Skeletal muscle satellite cell (primary cell): ENCODE data around the gene PCDHGA1.

Source experiments
- H3K27me3 ChIP-seq: 2 replicates; pipeline ENCODE4 v1.7.0; 2013; ENCODE audit warnings: low read length; ENCODE audit not compliant: control insufficient read depth, insufficient read depth
- H3K36me3 ChIP-seq: 2 replicates; pipeline ENCODE4 v1.7.0; 2013; ENCODE audit warnings: mild to moderate bottlenecking, control low read depth, low read length; ENCODE audit not compliant: insufficient read depth
- H3K4me1 ChIP-seq: 2 replicates; pipeline ENCODE4 v1.7.0; 2013; ENCODE audit warnings: low read length; ENCODE audit not compliant: control insufficient read depth, insufficient read depth
- H3K4me2 ChIP-seq: 2 replicates; pipeline ENCODE4 v1.7.0; 2013; ENCODE audit warnings: mild to moderate bottlenecking, low read length
- H3K4me3 ChIP-seq: 2 replicates; pipeline ENCODE4 v1.7.0; 2013; ENCODE audit warnings: low read length
- H3K9ac ChIP-seq: 2 replicates; pipeline ENCODE4 v1.7.0; 2013; ENCODE audit warnings: mild to moderate bottlenecking, low read depth, low read length, moderate library complexity
- H3K9me3 ChIP-seq: replicated peaks from 2 replicates; pipeline ENCODE4 v1.7.0; 2013; ENCODE audit warnings: mild to moderate bottlenecking, control low read depth, low read length

PCDHGA1 gene

GRCh38 chr5:141349917-141350619, 19.8 kb downstream of the PCDHGA1 start, which contains the start of gene PCDHGB1:
Gene PCDHGB1, plus strand, starts transcription at chr5:141350099. Its CDS starts 162 bp downstream, at chr5:141350261.
- H3K9ac ChIP-seq: peak within 1 kb of the TSS; percentile 5
- H3K27me3 ChIP-seq: no peaks in the 10 kb centered on the region
- peak within 1 kb of the TSS; percentile 84 for H3K4me2 ChIP-seq
- no peaks in the 10 kb centered on the region for H3K4me1 ChIP-seq
- H3K4me3 ChIP-seq: peak within 1 kb of the TSS; percentile 66
- no peaks in the 10 kb centered on the region for H3K36me3 ChIP-seq
- H3K9me3 ChIP-seq: peaks cover 13% of the 10 kb centered on the region

- no peaks in the 10 kb centered on the region for H3K27me3 ChIP-seq
- peaks cover 9% of the 10 kb centered on the region for H3K9me3 ChIP-seq
- H3K4me1 ChIP-seq: no peaks in the 10 kb centered on the region
These were observed 21.3 kb downstream of the PCDHGA1 start for GRCh38 chr5:141351591-141351990.

GRCh38 chr5:141354900-141355469, 24.7 kb downstream of the PCDHGA1 start, which contains the start of gene PCDHGA4:
Gene PCDHGA4, plus strand, starts transcription at chr5:141355021. Its CDS starts 87 bp downstream, at chr5:141355108.
- H3K4me1 ChIP-seq: no peaks in the 10 kb centered on the region
- peak within 1 kb of the TSS; percentile 59 for H3K4me2 ChIP-seq
- no peaks in the 10 kb centered on the region for H3K36me3 ChIP-seq
- no peaks in the 10 kb centered on the region for H3K27me3 ChIP-seq
- H3K9me3 ChIP-seq: peaks cover 10% of the 10 kb centered on the region
- H3K4me3 ChIP-seq: peak within 1 kb of the TSS; percentile 62
- peak within 1 kb of the TSS; percentile 56 for H3K9ac ChIP-seq

More at GRCh38 chr5:141351591-141351990, 21.3 kb downstream of the PCDHGA1 start:
- no peak overlapping the region for H3K4me2 ChIP-seq
- no peak overlapping the region for H3K9ac ChIP-seq
- no peaks in the 10 kb centered on the region for H3K36me3 ChIP-seq
- H3K4me3 ChIP-seq: no peak overlapping the region

- no peaks in the 10 kb centered on the region for H3K27me3 ChIP-seq
- H3K9me3 ChIP-seq: peaks cover 16% of the 10 kb centered on the region
- peak overlapping the region; percentile 62 for H3K4me3 ChIP-seq
- peak overlapping the region; percentile 59 for H3K4me2 ChIP-seq
- no peak overlapping the region for H3K9ac ChIP-seq
- no peaks in the 10 kb centered on the region for H3K36me3 ChIP-seq
- H3K4me1 ChIP-seq: no peaks in the 10 kb centered on the region
These were observed 25.3 kb downstream of the PCDHGA1 start for GRCh38 chr5:141355641-141356040.

- no peaks in the 10 kb centered on the region for H3K27me3 ChIP-seq
- no peaks in the 10 kb centered on the region for H3K4me1 ChIP-seq
- H3K4me2 ChIP-seq: no peak overlapping the region
- H3K36me3 ChIP-seq: no peaks in the 10 kb centered on the region
- peaks cover 17% of the 10 kb centered on the region for H3K9me3 ChIP-seq
- no peak overlapping the region for H3K9ac ChIP-seq
- H3K4me3 ChIP-seq: no peak overlapping the region
These were observed 25.8 kb downstream of the PCDHGA1 start for GRCh38 chr5:141356133-141356532.

- Histone ChIP-seq H3K4me2 (no peak overlapping the region), H3K4me1 (no peaks in the 10 kb centered on the region), H3K4me3 (no peak overlapping the region), H3K36me3 (no peaks in the 10 kb centered on the region), H3K27me3 (no peaks in the 10 kb centered on the region), H3K9ac (no peak overlapping the region), H3K9me3 (peaks cover 17% of the 10 kb centered on the region)
These were observed 26.6 kb downstream of the PCDHGA1 start for GRCh38 chr5:141356950-141357349.

- Histone ChIP-seq H3K9ac (peak within 1 kb of the TSS; percentile 39), H3K4me1 (no peaks in the 10 kb centered on the region), H3K27me3 (peaks cover 4% of the 10 kb centered on the region), H3K9me3 (peaks cover 21% of the 10 kb centered on the region), H3K4me3 (peak within 1 kb of the TSS; percentile 68), H3K4me2 (peak within 1 kb of the TSS; percentile 63), H3K36me3 (no peaks in the 10 kb centered on the region)
These were observed 29.6 kb downstream of the PCDHGA1 start, which contains the start of gene PCDHGB2 for GRCh38 chr5:141359790-141360426. Gene PCDHGB2, plus strand, starts transcription at chr5:141359994. Its CDS starts 142 bp downstream, at chr5:141360136.

GRCh38 chr5:141360685-141361084, 30.4 kb downstream of the PCDHGA1 start:
- Histone ChIP-seq H3K27me3 (peaks cover 4% of the 10 kb centered on the region), H3K4me3 (peak overlapping the region; percentile 68), H3K36me3 (no peaks in the 10 kb centered on the region), H3K4me1 (no peaks in the 10 kb centered on the region), H3K9me3 (peaks cover 28% of the 10 kb centered on the region), H3K4me2 (no peak overlapping the region), H3K9ac (no peak overlapping the region)

- H3K36me3 ChIP-seq: no peaks in the 10 kb centered on the region
- H3K9me3 ChIP-seq: peaks cover 37% of the 10 kb centered on the region
- no peak overlapping the region for H3K4me2 ChIP-seq
- peaks cover 4% of the 10 kb centered on the region for H3K27me3 ChIP-seq
- H3K9ac ChIP-seq: no peak overlapping the region
- H3K4me3 ChIP-seq: no peak overlapping the region
- H3K4me1 ChIP-seq: no peaks in the 10 kb centered on the region
These were observed 32.4 kb downstream of the PCDHGA1 start for GRCh38 chr5:141362719-141363118.

- H3K9me3 ChIP-seq: peaks cover 37% of the 10 kb centered on the region
- peaks cover 4% of the 10 kb centered on the region for H3K27me3 ChIP-seq
- H3K9ac ChIP-seq: no peak within 1 kb of the TSS
- H3K4me3 ChIP-seq: peak within 1 kb of the TSS; percentile 44
- no peaks in the 10 kb centered on the region for H3K36me3 ChIP-seq
- H3K4me1 ChIP-seq: no peaks in the 10 kb centered on the region
- H3K4me2 ChIP-seq: peak within 1 kb of the TSS; percentile 51
These were observed 33.8 kb downstream of the PCDHGA1 start, which contains the start of gene PCDHGA5 for GRCh38 chr5:141363952-141364660. Gene PCDHGA5, plus strand, starts transcription at chr5:141364162. Its CDS starts 169 bp downstream, at chr5:141364331.
